Liver (tissue), 9 donors: ENCODE data around the gene SLC8A1. TPM values are rescaled to one million over a fixed set of nuclear protein-coding genes. Genes with fewer than 3 reads are reported as not detected.

Experiments
- DNase-seq: peaks from one replicate; pipeline ENCODE4 v3.0.0-alpha.2; 2017; ENCODE audit warnings: low spot score
- H3K27ac ChIP-seq, 2 donors: one replicate each; pipeline ENCODE4 v1.7.0; 2013; ENCODE audit warnings: inconsistent platforms in 2 of 2, low read length in 2 of 2, control low read depth in 1 of 2, low read depth in 1 of 2, mild to moderate bottlenecking in 1 of 2
- H3K27me3 ChIP-seq, 4 donors: one replicate each; pipeline versions ENCODE4 v1.6.1 to v1.7.0; 2013; ENCODE audit warnings: low read length in 3 of 4, inconsistent platforms in 1 of 4, mild to moderate bottlenecking in 1 of 4, moderate library complexity in 1 of 4; ENCODE audit not compliant: control insufficient read depth in 4 of 4, insufficient read depth in 4 of 4
- H3K36me3 ChIP-seq, 4 donors: one replicate each; pipeline versions ENCODE4 v1.6.1 to v1.7.0; 2013; ENCODE audit warnings: low read length in 3 of 4, mild to moderate bottlenecking in 3 of 4, low read depth in 1 of 4, moderate library complexity in 1 of 4; ENCODE audit not compliant: control insufficient read depth in 4 of 4, insufficient read depth in 3 of 4
- H3K4me1 ChIP-seq, 4 donors: one replicate each; pipeline versions ENCODE4 v1.6.1 to v1.7.0; 2013; ENCODE audit warnings: low read length in 3 of 4, mild to moderate bottlenecking in 3 of 4, moderate library complexity in 1 of 4; ENCODE audit not compliant: control insufficient read depth in 4 of 4, insufficient read depth in 4 of 4
- H3K4me3 ChIP-seq, 3 donors: one replicate each; pipeline versions ENCODE4 v1.6.1 to v1.7.0; 2013; ENCODE audit warnings: low read length in 3 of 3, control low read depth in 1 of 3, low read depth in 1 of 3, mild to moderate bottlenecking in 1 of 3
- H3K9ac ChIP-seq, 2 donors: one replicate each; pipeline ENCODE4 v1.7.0; 2013; ENCODE audit warnings: low read length in 2 of 2, mild to moderate bottlenecking in 2 of 2, moderate library complexity in 2 of 2, control low read depth in 1 of 2, low read depth in 1 of 2
- H3K9me3 ChIP-seq, 4 donors: one replicate each; pipeline versions ENCODE4 v1.6.1 to v1.7.0; 2013; ENCODE audit warnings: low read length in 3 of 4; ENCODE audit not compliant: control insufficient read depth in 4 of 4
- EGR1 ChIP-seq, 2 donors: IDR thresholded peaks; 2 replicates each; pipeline ENCODE4 v1.6.1; 2016 to 2018; ENCODE audit warnings: antibody characterized with exemption in 2 of 2, low read depth in 2 of 2
- FOXA1 ChIP-seq: IDR thresholded peaks from 2 replicates; pipeline ENCODE4 v1.6.1; 2016; ENCODE audit warnings: antibody characterized with exemption
- FOXA2 ChIP-seq: IDR thresholded peaks from 2 replicates; pipeline ENCODE4 v1.6.1; 2016; ENCODE audit warnings: antibody characterized with exemption
- GABPA ChIP-seq, 2 donors: IDR thresholded peaks in 1 of 2; conservative IDR thresholded peaks in 1 of 2; 2 replicates each; pipeline ENCODE4 v1.6.1; 2016; ENCODE audit warnings: antibody characterized with exemption in 2 of 2, mild to moderate bottlenecking in 1 of 2, moderate library complexity in 1 of 2
- HNF4A ChIP-seq, 2 donors: conservative IDR thresholded peaks; 2 replicates each; pipeline ENCODE4 v1.6.1; 2016; ENCODE audit warnings: antibody characterized with exemption in 2 of 2, mild to moderate bottlenecking in 2 of 2
- HNF4G ChIP-seq: IDR thresholded peaks from 2 replicates; pipeline ENCODE4 v1.6.1; 2016; ENCODE audit warnings: antibody characterized with exemption
- JUND ChIP-seq, 2 donors: IDR thresholded peaks; 2 replicates each; pipeline ENCODE4 v1.6.1; 2016; ENCODE audit warnings: antibody characterized with exemption in 2 of 2
- NR2F2 ChIP-seq: IDR thresholded peaks from 2 replicates; pipeline ENCODE4 v1.6.1; 2016; ENCODE audit warnings: antibody characterized with exemption
- RAD21 ChIP-seq, 2 donors: IDR thresholded peaks; 2 replicates each; pipeline ENCODE4 v1.6.1; 2016; ENCODE audit warnings: antibody characterized with exemption in 2 of 2, mild to moderate bottlenecking in 2 of 2
- RXRA ChIP-seq, 2 donors: IDR thresholded peaks; 2 replicates each; pipeline ENCODE4 v1.6.1; 2017 to 2018; ENCODE audit warnings: antibody characterized with exemption in 2 of 2, mild to moderate bottlenecking in 1 of 2
- SP1 ChIP-seq: IDR thresholded peaks from 2 replicates; pipeline ENCODE4 v1.6.1; 2018; ENCODE audit warnings: antibody characterized with exemption, mild to moderate bottlenecking
- TAF1 ChIP-seq: conservative IDR thresholded peaks from 2 replicates; pipeline ENCODE4 v1.6.1; 2016; ENCODE audit warnings: antibody characterized with exemption, mild to moderate bottlenecking
- YY1 ChIP-seq: IDR thresholded peaks from 2 replicates; pipeline ENCODE4 v1.6.1; 2016; ENCODE audit warnings: antibody characterized with exemption, mild to moderate bottlenecking
- WGBS: extraction: QIAGEN DNeasy Blood & Tissue Kit; methylation state at CpG from one replicate; pipeline ENCODE4 v1.1.7; 2013; 5-methylcytosine and 5-hydroxymethylcytosine counted together
- polyA plus RNA-seq, 2 donors: library from polyadenylated mRNA; stranded (reverse) in 1 of 2; unstranded in 1 of 2; fragments of 200-250 nt in 1 of 2; fragments of >200 nt in 1 of 2; fragmentation: Nextera tagmentation in 1 of 2; extraction: Ambion mirVana in 1 of 2; gene quantifications; one replicate each; pipeline versions ENCODE4 v1.2.1 to v1.2.3, GENCODE V29; 2013 to 2015
- total RNA-seq, 2 donors: library from RNA; depleted of rRNA; stranded (reverse); fragments of >200 nt; gene quantifications; one replicate each; pipeline ENCODE4 v1.2.3, GENCODE V29; 2014
- TF ChIP-seq, protein P1 (sequence below): IDR thresholded peaks from 2 replicates; pipeline ENCODE4 v1.6.1; 2016; ENCODE audit warnings: antibody characterized with exemption
- TF ChIP-seq, protein P2 (sequence below): IDR thresholded peaks from 2 replicates; pipeline ENCODE4 v1.6.1; 2016; ENCODE audit warnings: antibody characterized with exemption, mild to moderate bottlenecking
- TF ChIP-seq, protein P3 (sequence below): IDR thresholded peaks from 2 replicates; pipeline ENCODE4 v1.6.1; 2016; ENCODE audit warnings: antibody characterized with exemption
- TF ChIP-seq, protein P4 (sequence below): IDR thresholded peaks from 2 replicates; pipeline ENCODE4 v1.6.1; 2016; ENCODE audit warnings: antibody characterized with exemption
- TF ChIP-seq, protein P5 (sequence below): fragments of 150-350 bp; IDR thresholded peaks from 2 replicates; pipeline ENCODE4 v1.5.1; 2017; ENCODE audit warnings: improper control_type of control experiment, low read depth, low read length; ENCODE audit not compliant: missing input control
- donor health status: healthy.
- donor health status: healthy.
- donor health status: healthy.
- donor health status: healthy.
- donor health status: healthy.

The SLC8A1 gene
- total and polyA plus RNA-seq, 4 donors: 1.2 to 18.5 (median 8.2) TPM

DNA sequence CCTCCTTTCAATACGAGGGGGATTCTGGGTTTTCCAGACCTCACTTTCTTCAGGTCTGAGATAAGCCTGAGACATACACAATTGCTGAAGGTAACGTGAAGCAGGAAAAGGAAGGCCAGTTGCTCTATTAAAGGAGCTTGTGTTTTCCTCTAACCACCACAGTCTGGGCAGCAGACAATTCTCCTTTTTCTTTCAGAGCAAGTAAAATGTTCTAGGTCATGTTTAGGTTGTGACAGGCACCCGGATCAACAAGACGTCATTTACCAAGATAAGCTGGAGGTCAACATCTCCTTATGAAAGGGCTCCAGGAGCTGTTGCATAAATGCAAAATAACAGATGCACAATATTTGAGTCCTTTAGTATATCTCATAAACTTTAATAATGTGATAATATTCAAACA lies 148.1 kb downstream of the SLC8A1 start:
- Histone ChIP-seq H3K27ac (no peak overlapping the region), H3K4me1 (no peaks in the 10 kb centered on the region), H3K9ac (no peak overlapping the region), H3K9me3 (peaks cover 0 to 3% (median 0%) of the 10 kb centered on the region in 4 donors), H3K36me3 (no peaks in the 10 kb centered on the region), H3K4me3 (no peak overlapping the region), H3K27me3 (no peaks in the 10 kb centered on the region)
- WGBS: 49% methylated on average over 4 of the region's 4 CpGs
- TF ChIP-seq, protein P1, sequence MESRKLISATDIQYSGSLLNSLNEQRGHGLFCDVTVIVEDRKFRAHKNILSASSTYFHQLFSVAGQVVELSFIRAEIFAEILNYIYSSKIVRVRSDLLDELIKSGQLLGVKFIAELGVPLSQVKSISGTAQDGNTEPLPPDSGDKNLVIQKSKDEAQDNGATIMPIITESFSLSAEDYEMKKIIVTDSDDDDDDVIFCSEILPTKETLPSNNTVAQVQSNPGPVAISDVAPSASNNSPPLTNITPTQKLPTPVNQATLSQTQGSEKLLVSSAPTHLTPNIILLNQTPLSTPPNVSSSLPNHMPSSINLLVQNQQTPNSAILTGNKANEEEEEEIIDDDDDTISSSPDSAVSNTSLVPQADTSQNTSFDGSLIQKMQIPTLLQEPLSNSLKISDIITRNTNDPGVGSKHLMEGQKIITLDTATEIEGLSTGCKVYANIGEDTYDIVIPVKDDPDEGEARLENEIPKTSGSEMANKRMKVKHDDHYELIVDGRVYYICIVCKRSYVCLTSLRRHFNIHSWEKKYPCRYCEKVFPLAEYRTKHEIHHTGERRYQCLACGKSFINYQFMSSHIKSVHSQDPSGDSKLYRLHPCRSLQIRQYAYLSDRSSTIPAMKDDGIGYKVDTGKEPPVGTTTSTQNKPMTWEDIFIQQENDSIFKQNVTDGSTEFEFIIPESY: no peak
- TF ChIP-seq RXRA (IDR thresholded peaks at IDR 0.05) (no peak), GABPA (IDR thresholded peaks at IDR 0.05 in 1 of 2, conservative IDR thresholded peaks at IDR 0.05 in 1 of 2) (no peak), JUND (IDR thresholded peaks at IDR 0.05) (no peak), RAD21 (IDR thresholded peaks at IDR 0.05) (no peak), HNF4G (no peak), EGR1 (IDR thresholded peaks at IDR 0.05; ENCODE audit: low read depth in 2 of 2) (no peak), YY1 (no peak), TAF1 (no peak), HNF4A (conservative IDR thresholded peaks at IDR 0.05) (no peak), FOXA2 (no peak), SP1 (no peak), NR2F2 (no peak), FOXA1 (no peak)
- TF ChIP-seq, protein P2, sequence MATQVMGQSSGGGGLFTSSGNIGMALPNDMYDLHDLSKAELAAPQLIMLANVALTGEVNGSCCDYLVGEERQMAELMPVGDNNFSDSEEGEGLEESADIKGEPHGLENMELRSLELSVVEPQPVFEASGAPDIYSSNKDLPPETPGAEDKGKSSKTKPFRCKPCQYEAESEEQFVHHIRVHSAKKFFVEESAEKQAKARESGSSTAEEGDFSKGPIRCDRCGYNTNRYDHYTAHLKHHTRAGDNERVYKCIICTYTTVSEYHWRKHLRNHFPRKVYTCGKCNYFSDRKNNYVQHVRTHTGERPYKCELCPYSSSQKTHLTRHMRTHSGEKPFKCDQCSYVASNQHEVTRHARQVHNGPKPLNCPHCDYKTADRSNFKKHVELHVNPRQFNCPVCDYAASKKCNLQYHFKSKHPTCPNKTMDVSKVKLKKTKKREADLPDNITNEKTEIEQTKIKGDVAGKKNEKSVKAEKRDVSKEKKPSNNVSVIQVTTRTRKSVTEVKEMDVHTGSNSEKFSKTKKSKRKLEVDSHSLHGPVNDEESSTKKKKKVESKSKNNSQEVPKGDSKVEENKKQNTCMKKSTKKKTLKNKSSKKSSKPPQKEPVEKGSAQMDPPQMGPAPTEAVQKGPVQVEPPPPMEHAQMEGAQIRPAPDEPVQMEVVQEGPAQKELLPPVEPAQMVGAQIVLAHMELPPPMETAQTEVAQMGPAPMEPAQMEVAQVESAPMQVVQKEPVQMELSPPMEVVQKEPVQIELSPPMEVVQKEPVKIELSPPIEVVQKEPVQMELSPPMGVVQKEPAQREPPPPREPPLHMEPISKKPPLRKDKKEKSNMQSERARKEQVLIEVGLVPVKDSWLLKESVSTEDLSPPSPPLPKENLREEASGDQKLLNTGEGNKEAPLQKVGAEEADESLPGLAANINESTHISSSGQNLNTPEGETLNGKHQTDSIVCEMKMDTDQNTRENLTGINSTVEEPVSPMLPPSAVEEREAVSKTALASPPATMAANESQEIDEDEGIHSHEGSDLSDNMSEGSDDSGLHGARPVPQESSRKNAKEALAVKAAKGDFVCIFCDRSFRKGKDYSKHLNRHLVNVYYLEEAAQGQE: no peak
- TF ChIP-seq, protein P3, sequence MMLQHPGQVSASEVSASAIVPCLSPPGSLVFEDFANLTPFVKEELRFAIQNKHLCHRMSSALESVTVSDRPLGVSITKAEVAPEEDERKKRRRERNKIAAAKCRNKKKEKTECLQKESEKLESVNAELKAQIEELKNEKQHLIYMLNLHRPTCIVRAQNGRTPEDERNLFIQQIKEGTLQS: no peak
- TF ChIP-seq, protein P4, sequence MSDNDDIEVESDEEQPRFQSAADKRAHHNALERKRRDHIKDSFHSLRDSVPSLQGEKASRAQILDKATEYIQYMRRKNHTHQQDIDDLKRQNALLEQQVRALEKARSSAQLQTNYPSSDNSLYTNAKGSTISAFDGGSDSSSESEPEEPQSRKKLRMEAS: no peak
- TF ChIP-seq, protein P5, sequence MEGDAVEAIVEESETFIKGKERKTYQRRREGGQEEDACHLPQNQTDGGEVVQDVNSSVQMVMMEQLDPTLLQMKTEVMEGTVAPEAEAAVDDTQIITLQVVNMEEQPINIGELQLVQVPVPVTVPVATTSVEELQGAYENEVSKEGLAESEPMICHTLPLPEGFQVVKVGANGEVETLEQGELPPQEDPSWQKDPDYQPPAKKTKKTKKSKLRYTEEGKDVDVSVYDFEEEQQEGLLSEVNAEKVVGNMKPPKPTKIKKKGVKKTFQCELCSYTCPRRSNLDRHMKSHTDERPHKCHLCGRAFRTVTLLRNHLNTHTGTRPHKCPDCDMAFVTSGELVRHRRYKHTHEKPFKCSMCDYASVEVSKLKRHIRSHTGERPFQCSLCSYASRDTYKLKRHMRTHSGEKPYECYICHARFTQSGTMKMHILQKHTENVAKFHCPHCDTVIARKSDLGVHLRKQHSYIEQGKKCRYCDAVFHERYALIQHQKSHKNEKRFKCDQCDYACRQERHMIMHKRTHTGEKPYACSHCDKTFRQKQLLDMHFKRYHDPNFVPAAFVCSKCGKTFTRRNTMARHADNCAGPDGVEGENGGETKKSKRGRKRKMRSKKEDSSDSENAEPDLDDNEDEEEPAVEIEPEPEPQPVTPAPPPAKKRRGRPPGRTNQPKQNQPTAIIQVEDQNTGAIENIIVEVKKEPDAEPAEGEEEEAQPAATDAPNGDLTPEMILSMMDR: no peak
- DNase-seq: no peak
